Stimulated activated CD4-positive, alpha-beta T cell treated with anti-CD3 and anti-CD28 coated beads, TNF-alpha, amount 100 ng/mL, for 48 hours (primary cell): ENCODE data around the gene LRRC74B.
A peak's percentile ranks its signal among the peaks of the same experiment; 100 is the strongest.

Experiments
- DNase-seq, 3 donors: peaks; one replicate each; pipeline ENCODE4 v3.0.0-alpha.2; 2020; ENCODE audit warnings: low read depth in 3 of 3

The LRRC74B gene

DNA sequence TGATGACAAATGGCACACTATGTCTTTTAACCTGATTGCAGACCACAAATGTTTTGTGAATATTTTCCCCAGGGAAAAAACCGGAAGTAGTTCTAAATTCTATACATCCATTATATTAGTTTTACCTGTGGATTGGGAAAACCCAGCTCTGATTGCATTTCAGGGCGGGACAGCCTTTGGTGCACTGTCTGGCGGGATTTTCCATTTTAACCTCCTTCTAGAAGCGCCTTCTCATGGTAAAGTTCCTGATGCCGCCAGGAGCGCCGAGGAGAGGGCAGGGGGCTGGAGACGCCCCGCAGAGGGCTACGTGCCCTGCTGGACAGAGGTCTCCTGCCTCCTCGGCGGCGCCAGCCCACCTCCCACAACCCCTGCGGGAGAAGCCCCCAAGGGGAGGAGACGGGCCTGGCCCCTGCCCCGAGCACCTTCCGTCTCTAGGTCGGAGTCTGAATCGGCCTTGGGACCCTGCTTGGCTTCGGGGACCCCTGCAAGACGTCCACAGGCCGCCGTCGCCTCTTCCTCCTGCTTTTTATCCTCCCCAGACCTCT lies 32.0 kb upstream of the LRRC74B start:
- DNase-seq: no peak

DNA sequence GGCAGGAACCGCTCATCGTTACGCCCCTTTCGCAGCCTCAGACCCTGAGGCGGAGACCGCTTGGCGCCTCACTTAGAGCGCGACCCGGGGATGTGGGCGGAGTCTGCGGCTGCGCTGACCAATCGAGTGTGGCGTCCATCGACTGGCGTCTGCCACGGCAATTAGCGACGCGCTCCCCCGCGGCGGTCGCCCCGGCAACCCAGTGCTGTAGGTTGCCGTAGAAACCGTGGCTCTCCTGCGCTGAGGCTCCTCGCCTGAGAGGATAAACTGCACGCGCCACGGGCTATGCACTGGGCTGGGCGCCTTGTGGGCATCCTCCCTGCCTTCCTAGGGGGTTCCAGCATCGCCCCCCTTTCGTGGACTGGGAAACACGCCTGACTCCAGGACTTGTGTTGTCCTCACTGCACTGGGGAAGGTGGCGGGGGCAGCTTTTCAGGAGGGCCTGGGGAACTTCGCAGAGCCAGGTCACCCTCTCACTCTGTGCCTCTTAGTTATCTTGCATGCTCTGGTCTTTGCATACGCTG lies 31.5 kb upstream of the LRRC74B start:
- DNase-seq: peak; percentile 76 to 84 (median 76)

- DNase-seq: no peak
Measured at GRCh38 chr22:21014726-21015465, 30.9 kb upstream of the LRRC74B start, which contains the start of gene P2RX6. Gene P2RX6 (plus strand): TSS chr22:21015165. CDS start chr22:21015175, 10 bp downstream.

GRCh38 chr22:21015466-21016006 lies 30.2 kb upstream of the LRRC74B start:
- no peak for DNase-seq

- DNase-seq: no peak
Measured at GRCh38 chr22:21016644-21017420, 28.9 kb upstream of the LRRC74B start.

GRCh38 chr22:21018314-21018713 lies 27.4 kb upstream of the LRRC74B start:
- DNase-seq: no peak

DNA sequence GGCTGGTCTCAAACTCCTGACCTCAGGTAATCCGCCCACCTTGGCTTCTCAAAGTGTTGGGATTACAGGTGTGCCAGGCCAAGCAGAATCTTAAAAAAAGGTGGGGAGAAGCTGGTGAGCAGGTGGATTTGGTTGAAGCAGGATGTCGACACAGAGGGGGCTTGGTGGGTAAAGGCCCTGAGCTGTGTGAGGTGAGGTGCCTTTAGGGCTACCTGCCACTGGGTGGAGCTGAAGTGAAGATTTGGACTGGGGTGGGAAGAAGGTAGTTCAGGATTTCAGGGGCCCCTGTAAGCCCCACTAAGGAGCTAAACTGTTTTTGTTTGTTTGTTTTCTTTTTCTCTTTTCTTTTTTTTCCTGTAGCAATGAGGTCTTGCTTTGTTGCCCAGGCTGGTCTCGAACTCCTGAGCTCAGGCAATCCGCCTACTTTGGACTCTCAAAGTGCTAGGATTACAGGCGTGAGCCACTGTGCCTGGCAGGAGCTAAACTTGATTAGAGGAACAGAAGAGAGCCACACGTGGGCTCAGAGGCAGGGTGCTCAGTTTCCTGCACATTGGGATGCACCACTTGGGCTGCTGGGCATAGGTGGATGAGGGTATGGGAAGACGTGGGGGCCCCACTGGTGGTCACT lies 24.8 kb upstream of the LRRC74B start:
- no peak for DNase-seq

GRCh38 chr22:21022507-21022906 lies 23.2 kb upstream of the LRRC74B start:
- no peak for DNase-seq

DNA sequence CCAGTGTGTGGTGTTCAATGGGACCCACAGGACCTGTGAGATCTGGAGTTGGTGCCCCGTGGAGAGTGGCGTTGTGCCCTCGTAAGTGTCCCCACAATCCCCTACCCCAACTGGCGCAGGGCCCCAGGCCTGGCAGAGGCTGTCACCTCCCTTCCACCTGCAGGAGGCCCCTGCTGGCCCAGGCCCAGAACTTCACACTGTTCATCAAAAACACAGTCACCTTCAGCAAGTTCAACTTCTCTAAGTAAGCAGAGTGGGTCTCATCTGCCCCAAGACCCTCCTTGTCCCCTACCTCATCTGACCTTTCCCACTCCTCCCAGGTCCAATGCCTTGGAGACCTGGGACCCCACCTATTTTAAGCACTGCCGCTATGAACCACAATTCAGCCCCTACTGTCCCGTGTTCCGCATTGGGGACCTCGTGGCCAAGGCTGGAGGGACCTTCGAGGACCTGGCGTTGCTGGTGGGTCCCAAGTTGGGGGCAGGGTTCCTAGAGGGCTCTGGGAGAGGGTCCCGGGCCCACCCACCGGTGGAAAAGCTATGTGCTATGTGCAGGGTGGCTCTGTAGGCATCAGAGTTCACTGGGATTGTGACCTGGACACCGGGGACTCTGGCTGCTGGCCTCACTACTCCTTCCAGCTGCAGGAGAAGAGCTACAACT lies 22.7 kb upstream of the LRRC74B start:
- DNase-seq: no peak

DNA sequence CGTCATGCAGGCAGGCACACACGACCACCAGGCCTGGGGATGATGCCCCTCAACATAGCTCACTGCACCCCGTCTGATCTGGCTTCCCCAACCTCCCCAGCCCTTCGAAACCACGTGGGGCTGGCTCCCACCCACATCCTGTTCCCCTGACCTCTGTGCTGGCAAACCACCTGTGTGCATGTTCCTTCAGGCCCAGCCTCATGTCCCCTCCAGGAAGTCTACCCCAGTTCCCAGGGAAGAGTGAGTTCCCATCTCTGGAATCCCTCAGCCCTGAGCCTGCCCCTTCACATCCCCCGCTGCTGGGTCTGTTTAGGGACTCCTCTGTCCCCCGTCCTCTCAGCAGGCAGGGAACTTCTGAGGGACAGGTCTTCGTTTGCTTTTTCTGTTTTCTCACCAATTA lies 20.5 kb upstream of the LRRC74B start:
- no peak for DNase-seq

DNA sequence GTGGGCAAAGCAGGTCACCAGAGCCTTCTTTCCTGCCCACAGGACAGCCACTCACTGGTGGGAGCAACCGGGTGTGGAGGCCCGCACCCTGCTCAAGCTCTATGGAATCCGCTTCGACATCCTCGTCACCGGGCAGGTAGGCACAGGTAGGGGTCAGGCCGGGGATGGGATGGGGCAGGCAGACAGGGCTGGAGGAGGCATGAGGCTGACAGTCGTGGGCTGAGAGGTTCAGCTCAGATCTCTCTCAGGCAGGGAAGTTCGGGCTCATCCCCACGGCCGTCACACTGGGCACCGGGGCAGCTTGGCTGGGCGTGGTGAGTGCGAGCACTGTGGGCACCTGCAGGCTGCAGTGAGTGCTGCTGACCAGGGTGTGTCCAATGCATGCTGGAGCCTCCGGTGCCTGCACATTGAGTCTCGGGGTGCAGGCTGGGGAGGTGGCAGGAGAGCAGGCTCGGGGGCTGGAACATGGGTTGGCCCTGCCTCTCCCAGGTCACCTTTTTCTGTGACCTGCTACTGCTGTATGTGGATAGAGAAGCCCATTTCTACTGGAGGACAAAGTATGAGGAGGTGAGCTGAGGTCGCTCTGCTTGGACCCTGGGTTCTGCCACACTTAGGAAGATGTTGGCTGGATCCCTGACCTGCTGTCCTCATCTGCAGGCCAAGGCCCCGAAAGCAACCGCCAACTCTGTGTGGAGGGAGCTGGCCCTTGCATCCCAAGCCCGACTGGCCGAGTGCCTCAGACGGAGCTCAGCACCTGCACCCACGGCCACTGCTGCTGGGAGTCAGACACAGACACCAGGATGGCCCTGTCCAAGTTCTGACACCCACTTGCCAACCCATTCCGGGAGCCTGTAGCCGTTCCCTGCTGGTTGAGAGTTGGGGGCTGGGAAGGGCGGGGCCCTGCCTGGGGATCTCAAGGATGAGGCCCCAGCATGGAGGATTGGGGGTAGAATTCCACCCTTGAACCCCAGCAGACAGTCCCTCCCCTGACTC lies 19.7 kb upstream of the LRRC74B start:
- DNase-seq: no peak

DNA sequence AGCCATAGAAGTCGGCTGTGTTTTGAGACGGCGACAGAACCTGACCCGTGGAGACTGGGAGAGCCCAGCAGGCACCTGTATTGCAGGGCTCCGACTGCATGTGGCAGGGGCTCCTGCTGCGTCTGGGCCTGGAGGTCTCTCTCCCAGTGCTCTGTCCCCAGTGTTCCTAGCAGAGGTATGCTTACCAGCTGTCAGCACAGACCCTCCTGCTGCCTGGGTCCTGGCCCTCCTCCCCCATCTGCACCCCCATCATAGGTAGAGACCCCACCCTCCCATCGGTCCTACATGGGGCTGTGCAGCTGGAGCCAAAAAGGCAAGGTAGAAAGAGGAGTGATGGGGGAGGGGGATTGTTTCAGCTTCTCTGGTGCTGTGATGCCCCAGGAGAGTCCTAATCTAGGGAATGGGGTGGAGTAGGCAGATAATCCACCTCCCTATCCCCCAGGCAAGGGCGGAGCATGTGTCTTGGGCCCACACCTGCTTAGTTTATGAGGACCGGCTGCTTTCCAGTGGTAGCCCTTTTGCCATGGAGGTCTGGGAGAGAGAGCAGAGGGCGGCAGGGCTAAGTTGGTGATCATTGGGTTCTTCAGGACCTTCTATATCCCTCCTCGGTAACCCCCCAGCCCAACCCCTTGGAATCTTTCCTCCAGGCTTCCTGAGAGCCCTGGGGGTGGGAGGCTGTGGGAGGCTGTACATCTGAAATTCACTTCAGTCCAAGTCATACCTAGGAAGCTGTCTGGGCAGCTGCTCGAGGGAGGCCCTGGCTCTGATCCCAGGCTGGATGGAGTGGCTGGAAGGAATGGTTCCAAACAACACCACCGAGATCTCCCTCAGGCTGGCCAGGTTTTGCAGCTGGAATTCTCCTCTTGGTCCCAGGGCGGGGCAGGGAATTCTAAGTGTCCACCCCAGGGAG lies 18.7 kb upstream of the LRRC74B start:
- no peak for DNase-seq

DNA sequence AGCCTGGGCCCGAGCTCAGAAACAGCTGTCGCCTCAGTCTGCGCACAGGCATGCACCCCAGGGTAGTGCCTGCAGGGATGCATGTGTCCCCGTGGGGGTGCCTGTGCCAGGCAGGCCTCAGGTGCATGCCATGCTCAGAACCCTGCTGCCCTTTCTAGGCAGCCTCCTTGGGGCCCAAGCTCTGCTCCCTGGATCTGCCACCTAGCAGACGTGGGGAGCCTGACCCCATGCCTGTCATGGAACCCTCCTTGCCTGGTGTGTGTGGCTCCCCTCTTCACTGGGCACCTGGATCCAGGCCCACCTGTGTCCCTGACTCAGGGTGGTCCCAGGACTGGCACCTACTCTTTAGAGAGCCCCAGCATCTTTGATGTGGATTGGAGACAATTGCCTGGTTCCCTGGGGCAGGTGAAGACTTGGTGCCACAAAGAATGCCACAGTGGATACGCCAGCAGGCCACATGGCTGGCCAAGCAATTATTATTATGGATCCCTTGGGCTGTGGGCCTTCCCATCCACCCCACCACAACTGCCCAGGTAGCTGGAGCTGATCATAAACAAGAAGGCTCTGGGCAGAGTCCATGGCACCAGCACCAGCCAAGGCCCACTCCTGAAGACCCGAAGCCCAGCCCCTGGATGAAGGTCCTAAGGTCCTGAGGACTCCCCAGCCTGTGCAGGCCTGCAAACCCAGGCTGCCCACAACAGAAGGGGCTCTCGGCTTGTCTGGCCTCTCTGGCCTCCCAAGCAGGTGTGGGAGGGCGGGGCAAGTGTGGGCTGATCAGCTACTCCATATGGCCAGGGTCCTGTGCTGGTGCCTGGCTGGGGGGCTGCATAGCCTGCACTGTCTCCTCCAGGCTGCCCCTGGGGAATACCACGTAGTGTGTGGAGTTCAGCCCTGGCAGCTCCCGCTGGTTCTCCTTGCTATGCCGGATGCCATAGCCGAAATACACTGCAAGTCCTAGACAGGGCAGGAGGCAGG lies 17.2 kb upstream of the LRRC74B start:
- no peak for DNase-seq

DNA sequence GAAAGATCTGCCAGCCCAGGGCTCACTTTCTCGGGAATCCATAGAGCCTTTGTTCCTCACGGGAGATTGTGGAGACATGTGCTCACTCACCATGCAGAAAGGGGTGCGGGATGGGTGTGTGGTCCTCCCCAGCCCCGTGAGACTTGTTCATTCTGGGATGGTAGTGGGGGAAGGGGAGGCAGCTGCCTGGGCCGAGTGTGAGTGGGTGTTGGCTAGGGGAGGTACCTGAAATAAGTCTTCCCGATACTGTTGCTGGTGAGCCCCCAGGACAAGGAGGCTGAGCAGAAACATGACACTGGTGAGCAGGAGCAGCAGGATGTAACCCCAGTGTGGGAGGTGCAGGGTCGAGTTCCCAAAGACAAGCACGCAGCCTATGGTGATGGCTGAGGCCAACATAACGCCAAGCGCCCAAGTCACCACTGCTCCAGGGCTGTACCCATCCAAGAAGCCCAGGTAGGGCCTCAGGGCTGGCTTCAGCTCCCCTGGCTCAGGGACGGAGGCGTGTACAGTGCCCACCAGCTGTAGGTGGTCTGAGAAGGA lies 16.2 kb upstream of the LRRC74B start:
- no peak for DNase-seq

- DNase-seq: no peak
Measured at GRCh38 chr22:21030032-21030431, 15.7 kb upstream of the LRRC74B start.

- no peak for DNase-seq
Measured at GRCh38 chr22:21030621-21031544, 14.9 kb upstream of the LRRC74B start.
